GM19395 (cell line): ENCODE data around the gene PIP4K2C.

Experiments used
- ATAC-seq: cut with Tn5 transposase; IDR thresholded peaks from one replicate; pipeline ENCODE4 v1.9.1; 2021; ENCODE audit warnings: mild to moderate bottlenecking, moderate library complexity; ENCODE audit not compliant: unreplicated experiment

Gene PIP4K2C

GRCh38 chr12:57590864-57591781 lies at the start of gene PIP4K2C:
Gene PIP4K2C, plus strand, starts transcription at chr12:57591192. Its CDS starts 98 bp downstream, at chr12:57591290.
- peak; percentile 92 for ATAC-seq

- ATAC-seq = no peak
Observed at GRCh38 chr12:57541717-57542116, 49.3 kb upstream of the PIP4K2C start.

- ATAC-seq = no peak
Observed at GRCh38 chr12:57543581-57543980, 47.4 kb upstream of the PIP4K2C start.

GRCh38 chr12:57545809-57546437 lies 45.1 kb upstream of the PIP4K2C start:
- no peak for ATAC-seq

GRCh38 chr12:57546438-57547287 lies 44.3 kb upstream of the PIP4K2C start, which contains the start of gene DCTN2:
Gene DCTN2, minus strand, starts transcription at chr12:57547192. Its CDS starts 129 bp downstream, at chr12:57547063.
- ATAC-seq = peak; percentile 98

- no peak for ATAC-seq
Observed at GRCh38 chr12:57547288-57548012, 43.5 kb upstream of the PIP4K2C start.

- ATAC-seq = no peak
Observed at GRCh38 chr12:57548013-57548315, 43.0 kb upstream of the PIP4K2C start.

GRCh38 chr12:57548488-57548887 lies 42.5 kb upstream of the PIP4K2C start:
- ATAC-seq = no peak

GRCh38 chr12:57549203-57549908 lies 41.6 kb upstream of the PIP4K2C start:
- ATAC-seq = no peak

GRCh38 chr12:57549909-57550640 lies 40.9 kb upstream of the PIP4K2C start, which contains the start of gene KIF5A:
Gene KIF5A, plus strand, starts transcription at chr12:57550044. Its CDS starts 228 bp downstream, at chr12:57550272.
- ATAC-seq = no peak

GRCh38 chr12:57550641-57551549 lies 40.1 kb upstream of the PIP4K2C start:
- ATAC-seq = no peak

- no peak for ATAC-seq
Observed at GRCh38 chr12:57551637-57552305, 39.2 kb upstream of the PIP4K2C start.

GRCh38 chr12:57552306-57552651 lies 38.7 kb upstream of the PIP4K2C start:
- no peak for ATAC-seq

- no peak for ATAC-seq
Observed at GRCh38 chr12:57552835-57553313, 38.1 kb upstream of the PIP4K2C start.

- no peak for ATAC-seq
Observed at GRCh38 chr12:57553343-57554202, 37.4 kb upstream of the PIP4K2C start.

- ATAC-seq = no peak
Observed at GRCh38 chr12:57554453-57554852, 36.5 kb upstream of the PIP4K2C start.

GRCh38 chr12:57554897-57555296 lies 36.1 kb upstream of the PIP4K2C start:
- no peak for ATAC-seq
